HepG2 (cell line): ENCODE results near the gene APOM. TPM values are rescaled to one million over a fixed set of nuclear protein-coding genes. Genes with fewer than 3 reads are reported as not detected.
A peak's percentile ranks its signal among the peaks of the same experiment; 100 is the strongest.

Experiments used
- ATAC-seq: fragments of 200-7000 bp; cut with Tn5 transposase; 3 replicates; pipeline ENCODE4 v1.9.1; 2020; ENCODE audit warnings: mild to moderate bottlenecking, moderate library complexity
- BruUV-seq: library from RNA; stranded (reverse); fragments of 400-500 nt; replicated peaks from 2 replicates; lab custom pipeline; 2021; lab: Mats Ljungman, UMichigan
- CTCF ChIA-PET: fragments of 300-600 bp; formaldehyde crosslinking; extraction: SDS; loops from one replicate; lab custom pipeline; 2021; ENCODE audit warnings: low total read pairs, inconsistent platforms, low intra/inter-chr PET ratio; lab: Yijun Ruan, JAX
- POLR2A ChIA-PET: fragments of 350-600 bp; sonication (Branson Sonifier 250); formaldehyde crosslinking; loops from one replicate; lab custom pipeline; 2020; ENCODE audit warnings: antibody characterized with exemption, inconsistent platforms; lab: Yijun Ruan, JAX
- DNase-seq: peaks from one replicate; pipeline ENCODE4 v3.0.0-alpha.2; 2015; ENCODE audit warnings: low spot score
- FAIRE-seq: peaks from 3 replicates; lab custom pipeline; 2011; peaks lifted over from hg19 to GRCh38; lab: Jason Lieb, UNC
- H2AFZ ChIP-seq: one replicate; pipeline ENCODE4 v1.6.1; 2011; ENCODE audit warnings: low read length, inconsistent platforms
- H3K27ac ChIP-seq: fragments of 300-600 bp; 3 replicates; pipeline ENCODE4 v1.8.0; 2011; ENCODE audit warnings: mixed run types, mild to moderate bottlenecking, mixed read lengths, low read length, inconsistent platforms; ENCODE audit not compliant: insufficient read depth; ENCODE audit errors: extremely low read length
- H3K27me3 ChIP-seq, 2 experiments: fragments of 200-600 bp in 1 of 2; 2 replicates in 1 of 2; 3 replicates in 1 of 2; pipeline versions ENCODE4 v1.6.0 to v1.8.0; 2011; ENCODE audit warnings: low read length in 2 of 2, mild to moderate bottlenecking in 2 of 2, moderate library complexity in 2 of 2, inconsistent platforms in 1 of 2; ENCODE audit not compliant: insufficient read depth in 2 of 2, control insufficient read depth in 1 of 2
- H3K36me3 ChIP-seq, 2 experiments: fragments of 200-600 bp in 1 of 2; replicated peaks in 1 of 2; 2 replicates in 1 of 2; 3 replicates in 1 of 2; pipeline versions ENCODE4 v1.5.1 to v1.8.0; 2011; ENCODE audit warnings: low read length in 2 of 2, inconsistent platforms in 1 of 2; ENCODE audit not compliant: insufficient read depth in 2 of 2, control insufficient read depth in 1 of 2
- H3K4me1 ChIP-seq: 2 replicates; pipeline ENCODE4 v1.5.1; 2012; ENCODE audit warnings: low read length, inconsistent platforms; ENCODE audit not compliant: insufficient read depth
- H3K4me2 ChIP-seq: 2 replicates; pipeline ENCODE4 v1.6.0; 2011; ENCODE audit warnings: low read depth, low read length, inconsistent platforms
- H3K4me3 ChIP-seq, 3 experiments: fragments of 200-600 bp in 1 of 3; sonication (generic), shearing (Covaris generic) in 1 of 3; replicated peaks in 1 of 3; 2 replicates each; pipeline ENCODE4 v1.5.1; 2011 to 2016; ENCODE audit warnings: low read length in 3 of 3, inconsistent platforms in 2 of 3, low read depth in 2 of 3, mild to moderate bottlenecking in 2 of 3, control low read depth in 1 of 3, mixed read lengths in 1 of 3; ENCODE audit not compliant: insufficient read depth in 1 of 3
- H3K79me2 ChIP-seq: one replicate; pipeline ENCODE4 v1.6.1; 2011; ENCODE audit warnings: low read length, inconsistent platforms; ENCODE audit not compliant: insufficient read depth
- H3K9ac ChIP-seq: 2 replicates; pipeline ENCODE4 v1.6.0; 2011; ENCODE audit warnings: mild to moderate bottlenecking, low read depth, low read length, inconsistent platforms; ENCODE audit not compliant: insufficient read depth
- H3K9me3 ChIP-seq: 2 replicates; pipeline ENCODE4 v1.5.1; 2012; ENCODE audit warnings: mild to moderate bottlenecking, low read length
- H4K20me1 ChIP-seq: 2 replicates; pipeline ENCODE4 v1.6.0; 2011; ENCODE audit warnings: inconsistent platforms, mild to moderate bottlenecking, low read length, moderate library complexity; ENCODE audit not compliant: insufficient read depth
- AHR ChIP-seq: IDR thresholded peaks from 2 replicates; pipeline ENCODE4 v1.6.1; 2018; ENCODE audit warnings: missing genetic modification reagents, missing compliant biosample characterization
- CCAR2 ChIP-seq: fragments of 200-400 bp; formaldehyde crosslinking; optimal IDR thresholded peaks from 2 replicates; pipeline ENCODE3; 2018; ENCODE audit warnings: low read depth, mild to moderate bottlenecking, low read length, moderate library complexity
- KAT8 ChIP-seq: IDR thresholded peaks from 2 replicates; pipeline ENCODE4 v1.6.1; 2016; ENCODE audit warnings: missing genetic modification reagents, missing compliant biosample characterization
- KMT2B ChIP-seq: IDR thresholded peaks from 2 replicates; pipeline ENCODE4 v1.6.1; 2016; ENCODE audit warnings: missing genetic modification reagents, missing compliant biosample characterization
- NFE2L2 ChIP-seq: fragments of 150-350 bp; IDR thresholded peaks from 2 replicates; pipeline ENCODE4 v1.6.1; 2014; ENCODE audit warnings: low read length
- PRDM10 ChIP-seq: sonication (generic); formaldehyde crosslinking; IDR thresholded peaks from 2 replicates; pipeline ENCODE4 v1.4.0; 2020; ENCODE audit warnings: low read depth, missing genetic modification reagents
- RARA ChIP-seq: IDR thresholded peaks from 2 replicates; pipeline ENCODE4 v1.6.1; 2016; ENCODE audit warnings: missing genetic modification reagents, missing compliant biosample characterization
- RFX1 ChIP-seq: fragments of 450-650 bp; IDR thresholded peaks from 2 replicates; pipeline ENCODE4 v1.6.1; 2017
- SMAD3 ChIP-seq: sonication (generic); formaldehyde crosslinking; IDR thresholded peaks from 2 replicates; pipeline ENCODE4 v1.4.0; 2020; ENCODE audit warnings: missing genetic modification reagents
- THRA ChIP-seq: sonication (generic); formaldehyde crosslinking; IDR thresholded peaks from 2 replicates; pipeline ENCODE4 v1.4.0; 2020; ENCODE audit warnings: missing genetic modification reagents, borderline replicate concordance
- ZNF335 ChIP-seq: sonication (generic); formaldehyde crosslinking; IDR thresholded peaks from 2 replicates; pipeline ENCODE4 v1.4.0; 2020; ENCODE audit warnings: missing genetic modification reagents
- ZNF558 ChIP-seq: sonication (generic); formaldehyde crosslinking; IDR thresholded peaks from 2 replicates; pipeline ENCODE4 v1.9.0; 2022; ENCODE audit warnings: mild to moderate bottlenecking, missing genetic modification reagents, borderline replicate concordance
- ZNF605 ChIP-seq: sonication (generic); formaldehyde crosslinking; IDR thresholded peaks from 2 replicates; pipeline ENCODE4 v1.8.0; 2022; ENCODE audit warnings: mild to moderate bottlenecking, missing genetic modification reagents
- WGBS: methylation state at CpG from one replicate; pipeline ENCODE4 v1.1.6; 2017; ENCODE audit warnings: low lambda C conversion rate; 5-methylcytosine and 5-hydroxymethylcytosine counted together
- in situ Hi-C: cut with HindIII; loops from 2 replicates; pipeline ENCODE4 v1.10.0; 2017; ENCODE audit warnings: low pct_unique_long_range_greater_than_20kb; ENCODE audit not compliant: extremely low pct_ligation_motif_present
- intact Hi-C: fragments of 100-400 bp; cut with micrococcal nuclease; formaldehyde crosslinking; loops from one replicate; pipeline ENCODE4 v1.10.0; 2022; ENCODE audit not compliant: unreplicated experiment
- polyA plus RNA-seq, 8 experiments: library from polyadenylated mRNA; depleted of rRNA in 3 of 8; stranded (reverse) in 7 of 8; unstranded in 1 of 8; fragments of >200 nt; fragmentation: Illumina TruSeq in 4 of 8; extraction: Trizol in 4 of 8; gene quantifications; 2 replicates each; pipeline versions ENCODE4 v1.2.1 to v1.2.3, GENCODE V29; 2011 to 2016; ENCODE audit warnings: low read depth in 4 of 8, missing spikeins in 1 of 8, mixed read lengths in 1 of 8; ENCODE audit not compliant: insufficient read depth in 1 of 8
- total RNA-seq, 5 experiments: library from RNA; depleted of rRNA; stranded (reverse); fragments of >200 nt; fragmentation: Illumina TruSeq; extraction: Trizol; gene quantifications; 2 replicates each; pipeline ENCODE4 v1.2.3, GENCODE V29; 2016; ENCODE audit warnings: low read depth in 1 of 5

Gene APOM
- total and polyA plus RNA-seq, 2 of the 13 experiments (the other 11 are each of a cell fraction or from before 2014, with no cell fraction given): 98.2 to 1,140 TPM

GRCh38 chr6:31620586-31621319, 34.9 kb upstream of the APOM start, which contains the start of gene PRRC2A:
Gene PRRC2A (plus strand): TSS chr6:31620715. CDS start chr6:31622790, 2,075 bp downstream.
- no peak for FAIRE-seq
- DNase-seq: no peak
- peak within 1 kb of the TSS; percentile 83 to 100 (median 99) for H3K4me3 ChIP-seq
- WGBS: 1% methylated on average over 52 of the region's 67 CpGs
- peaks cover 23 to 33% of the 10 kb centered on the region in 2 experiments for H3K36me3 ChIP-seq
- peak within 1 kb of the TSS; percentile 98 for H3K4me2 ChIP-seq
- in situ Hi-C loops: no loop called here
- peak; percentile 81 for ATAC-seq
- ChIA-PET POLR2A (interaction anchor here (0.6 to 4.8 kb wide), 15 partner anchors 9 to 186 kb away, joined by 3 to 78 read pairs (median 4); partner anchors contain the start of genes ABHD16A, APOM, BAG6 and C6orf47), CTCF (no interaction called here)
- intact Hi-C loops: loop anchor here (1.0 to 5.0 kb wide), 2 partner anchors 32 to 47 kb away; partner anchors contain the start of genes BAG6, CSNK2B and LY6G5B
- BruUV-seq: no TSS peak
- peak within 1 kb of the TSS; percentile 97 for H3K9ac ChIP-seq
- peaks cover 28% of the 10 kb centered on the region for H3K4me1 ChIP-seq
- no peaks in the 10 kb centered on the region for H3K9me3 ChIP-seq
- peak within 1 kb of the TSS; percentile 98 for H3K27ac ChIP-seq
- peaks cover 11% of the 10 kb centered on the region; the same call in 1 of the 2 replicates for H4K20me1 ChIP-seq
- H2AFZ ChIP-seq: no peak within 1 kb of the TSS
- H3K79me2 ChIP-seq: peaks cover 37% of the 10 kb centered on the region
- no peaks in the 10 kb centered on the region; a peak in 1 of 5 replicates for H3K27me3 ChIP-seq
- TF ChIP-seq THRA (CRISPR knock-in tag) (no peak; the same call in 1 of the 2 replicates), PRDM10 (0 out of 2 replicates have a peak, but pooled peaks have one; percentile 36), KAT8 (CRISPR knock-in tag) (peak; percentile 79), ZNF335 (CRISPR knock-in tag) (peak; percentile 1; the same call in 1 of the 2 replicates), RFX1 (no peak), KMT2B (CRISPR knock-in tag) (no peak; the same call in none of the 2 replicates), ZNF605 (CRISPR knock-in tag) (peak; percentile 27; the same call in 1 of the 2 replicates), ZNF558 (CRISPR knock-in tag) (peak; percentile 91), RARA (CRISPR knock-in tag) (peak; percentile 20; the same call in 1 of the 2 replicates), SMAD3 (CRISPR knock-in tag) (no peak), AHR (CRISPR knock-in tag) (0 out of 2 replicates have a peak, but pooled peaks have one; percentile 70), NFE2L2 (no peak), CCAR2 (no peak)
